IgD-negative memory B cell (primary cell): ENCODE results near the gene STK38. TPM values are rescaled to one million over a fixed set of nuclear protein-coding genes. Genes with fewer than 3 reads are reported as not detected.

Source experiments
- H3K27ac Mint-ChIP-seq, 3 donors: one replicate each; pipeline ENCODE4 v1.8.0; 2020 to 2022; ENCODE audit warnings: mild to moderate bottlenecking in 3 of 3, mixed read lengths in 3 of 3, moderate library complexity in 1 of 3
- H3K27me3 Mint-ChIP-seq: one replicate; pipeline ENCODE4 v1.8.0; 2021; ENCODE audit warnings: mixed read lengths
- H3K36me3 Mint-ChIP-seq: one replicate; pipeline ENCODE4 v1.8.0; 2020; ENCODE audit warnings: mild to moderate bottlenecking, mixed read lengths
- H3K4me1 Mint-ChIP-seq, 3 donors: one replicate each; pipeline ENCODE4 v1.8.0; 2020 to 2022; ENCODE audit warnings: mixed read lengths in 3 of 3, mild to moderate bottlenecking in 1 of 3
- H3K4me3 Mint-ChIP-seq, 4 donors: one replicate each; pipeline ENCODE4 v1.8.0; 2020 to 2022; ENCODE audit warnings: mild to moderate bottlenecking in 4 of 4, mixed read lengths in 4 of 4, moderate library complexity in 3 of 4
- H3K9me3 Mint-ChIP-seq, 3 donors: one replicate each; pipeline ENCODE4 v1.8.0; 2020 to 2021; ENCODE audit warnings: mixed read lengths in 3 of 3, mild to moderate bottlenecking in 1 of 3
- polyA plus RNA-seq: library from polyadenylated mRNA; unstranded; fragments of 300-500 nt; fragmentation: Illumina TruSeq; gene quantifications from one replicate; pipeline ENCODE4 v1.2.3, GENCODE V29; 2021

The STK38 gene
- polyA plus RNA-seq, 1 donor from 2014 or later: 61.6 TPM

- Mint-ChIP-seq H3K36me3 (peaks cover 4% of the 10 kb centered on the region), H3K9me3 (no peaks in the 10 kb centered on the region), H3K4me1 (peaks cover 28 to 36% (median 29%) of the 10 kb centered on the region in 3 donors), H3K27me3 (no peaks in the 10 kb centered on the region), H3K27ac (peak overlapping the region in 1 of 3 donors; percentile 85), H3K4me3 (peak overlapping the region; percentile 1 to 97 (median 46))
Observed at GRCh38 chr6:36548401-36548743, 1.1 kb upstream of the STK38 start.

- Mint-ChIP-seq H3K9me3 (no peaks in the 10 kb centered on the region), H3K36me3 (peaks cover 6% of the 10 kb centered on the region), H3K4me1 (peaks cover 30 to 38% (median 31%) of the 10 kb centered on the region in 3 donors), H3K4me3 (peak overlapping the region; percentile 97 to 99 (median 98)), H3K27me3 (no peaks in the 10 kb centered on the region), H3K27ac (peak overlapping the region; percentile 95 to 99 (median 96))
Observed at GRCh38 chr6:36547646-36548400, 544 bp upstream of the STK38 start.

GRCh38 chr6:36546308-36546919, 865 bp downstream of the STK38 start:
- H3K27me3 Mint-ChIP-seq: no peaks in the 10 kb centered on the region
- H3K4me1 Mint-ChIP-seq: peaks cover 35 to 38% (median 36%) of the 10 kb centered on the region in 3 donors
- H3K4me3 Mint-ChIP-seq: peak overlapping the region; percentile 97 to 99 (median 98)
- H3K9me3 Mint-ChIP-seq: no peaks in the 10 kb centered on the region
- peak overlapping the region; percentile 95 to 99 (median 96) for H3K27ac Mint-ChIP-seq
- H3K36me3 Mint-ChIP-seq: peaks cover 6% of the 10 kb centered on the region

GRCh38 chr6:36545767-36546307, 1.4 kb downstream of the STK38 start:
- Mint-ChIP-seq H3K4me3 (peak overlapping the region; percentile 97 to 99 (median 98)), H3K36me3 (peaks cover 6% of the 10 kb centered on the region), H3K27me3 (no peaks in the 10 kb centered on the region), H3K9me3 (no peaks in the 10 kb centered on the region), H3K4me1 (peaks cover 36 to 39% (median 37%) of the 10 kb centered on the region in 3 donors), H3K27ac (peak overlapping the region; percentile 95 to 99 (median 96))

GRCh38 chr6:36544228-36544627, 3.1 kb downstream of the STK38 start:
- H3K36me3 Mint-ChIP-seq: peaks cover 6% of the 10 kb centered on the region
- H3K9me3 Mint-ChIP-seq: no peaks in the 10 kb centered on the region
- peak overlapping the region; percentile 83 to 99 (median 98) for H3K4me3 Mint-ChIP-seq
- peaks cover 28 to 38% (median 36%) of the 10 kb centered on the region in 3 donors for H3K4me1 Mint-ChIP-seq
- H3K27ac Mint-ChIP-seq: peak overlapping the region; percentile 28 to 95 (median 92)
- no peaks in the 10 kb centered on the region for H3K27me3 Mint-ChIP-seq

GRCh38 chr6:36542041-36542440, 5.2 kb downstream of the STK38 start:
- Mint-ChIP-seq H3K4me1 (peaks cover 23 to 32% (median 27%) of the 10 kb centered on the region in 3 donors), H3K27ac (peak overlapping the region in 1 of 3 donors; percentile 53)

GRCh38 chr6:36539814-36540568, 7.3 kb downstream of the STK38 start:
- peak overlapping the region in 1 of 3 donors; percentile 8 for H3K27ac Mint-ChIP-seq
- H3K4me3 Mint-ChIP-seq: no peak overlapping the region

More at GRCh38 chr6:36542041-36542440, 5.2 kb downstream of the STK38 start:
- peak overlapping the region in 2 of 4 donors; percentile 23 to 70 for H3K4me3 Mint-ChIP-seq
- no peaks in the 10 kb centered on the region for H3K27me3 Mint-ChIP-seq
- H3K9me3 Mint-ChIP-seq: no peaks in the 10 kb centered on the region
- peaks cover 11% of the 10 kb centered on the region for H3K36me3 Mint-ChIP-seq

GRCh38 chr6:36536873-36537547, 10.3 kb downstream of the STK38 start:
- Mint-ChIP-seq H3K9me3 (peaks cover 0 to 2% (median 0%) of the 10 kb centered on the region in 3 donors), H3K36me3 (peaks cover 18% of the 10 kb centered on the region), H3K27ac (peak overlapping the region in 1 of 3 donors; percentile 64), H3K4me3 (no peak overlapping the region), H3K27me3 (no peaks in the 10 kb centered on the region), H3K4me1 (peaks cover 30 to 36% (median 33%) of the 10 kb centered on the region in 3 donors)

More at GRCh38 chr6:36539814-36540568, 7.3 kb downstream of the STK38 start:
- Mint-ChIP-seq H3K27me3 (no peaks in the 10 kb centered on the region), H3K9me3 (peaks cover 0 to 2% (median 0%) of the 10 kb centered on the region in 3 donors), H3K4me1 (peaks cover 32 to 36% (median 33%) of the 10 kb centered on the region in 3 donors), H3K36me3 (peaks cover 20% of the 10 kb centered on the region)

GRCh38 chr6:36533321-36533720, 14.0 kb downstream of the STK38 start:
- Mint-ChIP-seq H3K4me3 (no peak overlapping the region), H3K36me3 (peaks cover 20% of the 10 kb centered on the region), H3K4me1 (peaks cover 26 to 35% (median 35%) of the 10 kb centered on the region in 3 donors)

GRCh38 chr6:36526066-36526465, 21.2 kb downstream of the STK38 start:
- H3K4me3 Mint-ChIP-seq: no peak overlapping the region
- peaks cover 7 to 17% (median 8%) of the 10 kb centered on the region in 3 donors for H3K4me1 Mint-ChIP-seq
- no peaks in the 10 kb centered on the region for H3K27me3 Mint-ChIP-seq
- no peaks in the 10 kb centered on the region for H3K9me3 Mint-ChIP-seq
- peaks cover 5% of the 10 kb centered on the region for H3K36me3 Mint-ChIP-seq
- H3K27ac Mint-ChIP-seq: peak overlapping the region in 1 of 3 donors; percentile 23

More at GRCh38 chr6:36533321-36533720, 14.0 kb downstream of the STK38 start:
- Mint-ChIP-seq H3K27me3 (no peaks in the 10 kb centered on the region), H3K27ac (no peak overlapping the region), H3K9me3 (peaks cover 0 to 2% (median 0%) of the 10 kb centered on the region in 3 donors)

- Mint-ChIP-seq H3K4me1 (peaks cover 7 to 17% (median 8%) of the 10 kb centered on the region in 3 donors), H3K27ac (no peak overlapping the region), H3K36me3 (peaks cover 5% of the 10 kb centered on the region), H3K27me3 (no peaks in the 10 kb centered on the region), H3K4me3 (no peak overlapping the region), H3K9me3 (no peaks in the 10 kb centered on the region)
Observed at GRCh38 chr6:36525346-36525745, 21.9 kb downstream of the STK38 start.

GRCh38 chr6:36524871-36525270, 22.4 kb downstream of the STK38 start:
- H3K27me3 Mint-ChIP-seq: no peaks in the 10 kb centered on the region
- no peak overlapping the region for H3K27ac Mint-ChIP-seq
- H3K36me3 Mint-ChIP-seq: peaks cover 5% of the 10 kb centered on the region
- no peaks in the 10 kb centered on the region for H3K9me3 Mint-ChIP-seq
- no peak overlapping the region for H3K4me3 Mint-ChIP-seq
- H3K4me1 Mint-ChIP-seq: peaks cover 7 to 17% (median 8%) of the 10 kb centered on the region in 3 donors

GRCh38 chr6:36523936-36524499, 23.3 kb downstream of the STK38 start:
- Mint-ChIP-seq H3K4me1 (peaks cover 3 to 11% (median 7%) of the 10 kb centered on the region in 3 donors), H3K36me3 (peaks cover 5% of the 10 kb centered on the region)

GRCh38 chr6:36523451-36523850, 23.8 kb downstream of the STK38 start:
- H3K27ac Mint-ChIP-seq: no peak overlapping the region
- peaks cover 5 to 8% (median 6%) of the 10 kb centered on the region in 3 donors for H3K4me1 Mint-ChIP-seq
- peak overlapping the region in 1 of 4 donors; percentile 45 for H3K4me3 Mint-ChIP-seq
- H3K9me3 Mint-ChIP-seq: no peaks in the 10 kb centered on the region
- no peaks in the 10 kb centered on the region for H3K27me3 Mint-ChIP-seq
- peaks cover 5% of the 10 kb centered on the region for H3K36me3 Mint-ChIP-seq

More at GRCh38 chr6:36523936-36524499, 23.3 kb downstream of the STK38 start:
- Mint-ChIP-seq H3K9me3 (no peaks in the 10 kb centered on the region), H3K27me3 (no peaks in the 10 kb centered on the region), H3K27ac (no peak overlapping the region), H3K4me3 (no peak overlapping the region)
